ENCODE data around the gene MAP9. TPM values are rescaled to one million over a fixed set of nuclear protein-coding genes. Genes with fewer than 3 reads are reported as not detected.

MAP9 gene
- total RNA-seq, 2 experiments from 2014 or later = 3.2 to 13.4 TPM

DNA sequence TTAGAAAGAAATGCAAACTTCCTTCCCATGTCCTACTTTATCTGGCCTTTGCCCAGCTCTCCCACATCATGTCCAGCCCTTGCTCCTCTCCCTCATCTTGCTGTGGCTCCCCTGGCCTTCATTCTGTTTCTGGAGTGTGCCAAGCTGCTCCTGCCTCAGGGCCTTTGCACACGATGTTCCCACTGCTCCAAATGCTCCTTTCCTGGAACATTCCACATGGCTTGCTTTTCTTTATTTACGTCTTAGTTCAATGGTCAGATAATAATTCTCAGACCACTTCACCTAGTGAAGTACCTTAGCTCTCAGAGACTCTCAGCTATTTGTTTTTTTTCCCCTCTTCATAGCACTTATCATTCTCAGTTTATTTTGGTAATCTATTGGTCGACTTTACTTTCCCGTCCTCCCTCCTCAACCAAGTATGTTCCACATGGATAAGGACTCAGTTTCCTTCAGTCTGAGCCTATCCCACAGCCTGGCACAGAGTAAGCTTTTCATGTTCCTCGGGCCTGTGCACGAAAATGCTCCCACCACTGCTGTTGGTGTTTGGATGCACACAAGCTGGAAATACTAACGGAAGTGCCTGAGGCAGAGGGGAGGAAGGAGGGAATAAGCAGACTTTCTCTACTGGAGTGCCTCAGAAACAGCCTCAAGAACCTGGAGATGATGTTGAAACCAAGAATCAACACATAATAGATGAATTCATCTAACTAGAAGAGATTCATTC, 23.4 kb upstream of the MAP9 start:
- DNase-seq (ENCODE audit: low spot score) = no peak
- BruUV-seq (replicated peaks) = no TSS peak
- no peaks in the 10 kb centered on the region for H3K79me2 ChIP-seq (ENCODE audit: insufficient read depth, low read depth, low read length)
- H4K20me1 ChIP-seq (ENCODE audit: insufficient read depth, low read length) = no peaks in the 10 kb centered on the region
- H2AFZ ChIP-seq (ENCODE audit: low read length) = no peak overlapping the region
- H3K36me3 ChIP-seq (ENCODE audit: insufficient read depth, low read length) = no peaks in the 10 kb centered on the region
- H3K9me3 ChIP-seq (ENCODE audit: low read length) = no peaks in the 10 kb centered on the region
- CTCF ChIA-PET (ENCODE audit: unreplicated experiment) = no interaction called here
- POLR2A ChIA-PET = interaction anchor here (0.9 to 1.1 kb wide), 2 partner anchors 13 to 14 kb away, joined by 3 to 4 read pairs; no protein-coding TSS in a partner anchor
- H3K9me2 ChIP-seq (ENCODE audit: insufficient read depth, low read length) = no peaks in the 10 kb centered on the region
- H3K4me3 ChIP-seq (ENCODE audit: low read depth, low read length, poor library complexity, severe bottlenecking) = no peak overlapping the region
- H3K27ac ChIP-seq (ENCODE audit: low read depth, low read length, poor library complexity, severe bottlenecking) = no peak overlapping the region
- no peak for TF ChIP-seq EZH2phosphoT487 (IDR thresholded peaks at IDR 0.05; ENCODE audit: borderline replicate concordance, low read depth, low read length)
- TF ChIP-seq, protein P1, sequence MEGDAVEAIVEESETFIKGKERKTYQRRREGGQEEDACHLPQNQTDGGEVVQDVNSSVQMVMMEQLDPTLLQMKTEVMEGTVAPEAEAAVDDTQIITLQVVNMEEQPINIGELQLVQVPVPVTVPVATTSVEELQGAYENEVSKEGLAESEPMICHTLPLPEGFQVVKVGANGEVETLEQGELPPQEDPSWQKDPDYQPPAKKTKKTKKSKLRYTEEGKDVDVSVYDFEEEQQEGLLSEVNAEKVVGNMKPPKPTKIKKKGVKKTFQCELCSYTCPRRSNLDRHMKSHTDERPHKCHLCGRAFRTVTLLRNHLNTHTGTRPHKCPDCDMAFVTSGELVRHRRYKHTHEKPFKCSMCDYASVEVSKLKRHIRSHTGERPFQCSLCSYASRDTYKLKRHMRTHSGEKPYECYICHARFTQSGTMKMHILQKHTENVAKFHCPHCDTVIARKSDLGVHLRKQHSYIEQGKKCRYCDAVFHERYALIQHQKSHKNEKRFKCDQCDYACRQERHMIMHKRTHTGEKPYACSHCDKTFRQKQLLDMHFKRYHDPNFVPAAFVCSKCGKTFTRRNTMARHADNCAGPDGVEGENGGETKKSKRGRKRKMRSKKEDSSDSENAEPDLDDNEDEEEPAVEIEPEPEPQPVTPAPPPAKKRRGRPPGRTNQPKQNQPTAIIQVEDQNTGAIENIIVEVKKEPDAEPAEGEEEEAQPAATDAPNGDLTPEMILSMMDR (conservative IDR thresholded peaks at IDR 0.05; ENCODE audit: low read length) = no peak
- H3K4me1 ChIP-seq (ENCODE audit: insufficient read depth, low read length, poor library complexity, severe bottlenecking) = no peaks in the 10 kb centered on the region
- no peak overlapping the region for H3K4me2 ChIP-seq (ENCODE audit: low read length)
- intact Hi-C loops (cut with micrococcal nuclease; ENCODE audit: unreplicated experiment) = no loop called here

DNA sequence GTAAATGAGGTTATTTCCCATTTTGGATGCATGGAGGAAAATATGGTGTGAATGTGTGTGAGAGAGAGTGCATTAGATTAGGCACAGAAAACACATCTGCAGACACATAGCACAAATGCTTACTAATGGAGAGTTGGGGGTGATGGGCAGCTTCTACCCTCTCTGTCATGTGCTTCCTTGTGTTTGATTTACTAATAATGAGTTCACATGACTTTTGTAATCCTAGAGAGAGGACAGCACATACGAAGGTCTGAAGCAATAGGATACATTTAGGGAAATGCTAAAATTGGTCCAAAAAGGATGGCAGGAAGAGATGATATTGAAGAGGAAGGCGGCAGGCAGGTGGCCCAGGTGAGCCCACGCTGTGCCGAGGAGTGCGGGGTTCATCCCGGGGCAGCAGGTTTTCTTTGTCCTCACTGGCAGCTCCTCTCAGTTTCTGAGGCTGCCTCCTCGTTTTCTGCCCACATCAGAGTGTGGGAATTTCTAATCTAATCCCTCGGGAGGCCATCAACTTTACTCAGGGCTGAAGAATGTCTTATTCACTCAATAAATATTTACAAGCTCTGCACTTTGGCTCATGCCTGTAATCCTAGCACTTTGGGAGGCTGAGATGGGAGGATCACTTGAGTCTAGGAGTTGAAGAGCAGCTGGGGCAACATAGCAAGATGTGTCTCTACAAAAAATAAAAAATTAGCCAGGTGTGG, 15.9 kb upstream of the MAP9 start:
- CTCF ChIA-PET (ENCODE audit: unreplicated experiment) = no interaction called here
- Histone ChIP-seq H3K9me2 (ENCODE audit: insufficient read depth, low read length) (no peaks in the 10 kb centered on the region), H3K27ac (ENCODE audit: low read depth, low read length, poor library complexity, severe bottlenecking) (no peak overlapping the region), H3K4me2 (ENCODE audit: low read length) (no peak overlapping the region), H3K36me3 (ENCODE audit: insufficient read depth, low read length) (no peaks in the 10 kb centered on the region), H3K4me1 (ENCODE audit: insufficient read depth, low read length, poor library complexity, severe bottlenecking) (no peaks in the 10 kb centered on the region), H2AFZ (ENCODE audit: low read length) (no peak overlapping the region), H3K79me2 (ENCODE audit: insufficient read depth, low read depth, low read length) (no peaks in the 10 kb centered on the region), H4K20me1 (ENCODE audit: insufficient read depth, low read length) (no peaks in the 10 kb centered on the region), H3K4me3 (ENCODE audit: low read depth, low read length, poor library complexity, severe bottlenecking) (no peak overlapping the region), H3K9me3 (ENCODE audit: low read length) (no peaks in the 10 kb centered on the region)
- POLR2A ChIA-PET = no interaction called here
- DNase-seq (ENCODE audit: low spot score) = no peak
- no peak for TF ChIP-seq EZH2phosphoT487 (IDR thresholded peaks at IDR 0.05; ENCODE audit: borderline replicate concordance, low read depth, low read length)
- TF ChIP-seq, protein P1 (conservative IDR thresholded peaks at IDR 0.05; ENCODE audit: low read length) = no peak
- BruUV-seq (replicated peaks) = no TSS peak
- intact Hi-C loops (cut with micrococcal nuclease; ENCODE audit: unreplicated experiment) = no loop called here

DNA sequence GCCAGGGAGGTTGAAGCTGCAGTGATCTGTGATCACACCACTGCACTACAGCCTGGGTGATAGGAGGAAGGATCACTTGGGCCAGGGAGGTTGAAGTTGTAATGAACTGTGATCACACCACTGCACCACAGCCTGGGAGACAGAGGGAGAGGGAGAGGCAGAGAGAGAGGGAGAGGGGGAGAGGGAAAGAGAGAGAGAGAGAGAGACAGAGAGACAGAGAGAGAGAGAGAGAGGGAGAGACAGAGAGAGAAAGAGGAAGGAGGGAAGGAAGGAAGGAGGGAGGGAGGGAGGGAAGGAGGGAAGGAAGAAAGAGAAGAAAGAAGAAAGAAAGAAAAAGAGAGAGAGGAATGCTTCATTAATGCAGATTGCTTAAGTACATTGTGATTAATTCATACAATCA, 15.2 kb upstream of the MAP9 start:
- no peaks in the 10 kb centered on the region for H3K79me2 ChIP-seq (ENCODE audit: insufficient read depth, low read depth, low read length)
- no peaks in the 10 kb centered on the region for H3K9me3 ChIP-seq (ENCODE audit: low read length)
- H3K4me2 ChIP-seq (ENCODE audit: low read length) = no peak overlapping the region
- ChIA-PET CTCF (ENCODE audit: unreplicated experiment) (no interaction called here), POLR2A (no interaction called here)
- no TSS peak for BruUV-seq (replicated peaks)
- no peak overlapping the region for H3K4me3 ChIP-seq (ENCODE audit: low read depth, low read length, poor library complexity, severe bottlenecking)
- no peak for DNase-seq (ENCODE audit: low spot score)
- no peaks in the 10 kb centered on the region for H3K9me2 ChIP-seq (ENCODE audit: insufficient read depth, low read length)
- no peak overlapping the region for H2AFZ ChIP-seq (ENCODE audit: low read length)
- intact Hi-C loops (cut with micrococcal nuclease; ENCODE audit: unreplicated experiment) = no loop called here
- no peaks in the 10 kb centered on the region for H3K4me1 ChIP-seq (ENCODE audit: insufficient read depth, low read length, poor library complexity, severe bottlenecking)
- no peaks in the 10 kb centered on the region for H3K36me3 ChIP-seq (ENCODE audit: insufficient read depth, low read length)
- no peak overlapping the region for H3K27ac ChIP-seq (ENCODE audit: low read depth, low read length, poor library complexity, severe bottlenecking)
- no peak for TF ChIP-seq EZH2phosphoT487 (IDR thresholded peaks at IDR 0.05; ENCODE audit: borderline replicate concordance, low read depth, low read length)
- TF ChIP-seq, protein P1 (conservative IDR thresholded peaks at IDR 0.05; ENCODE audit: low read length) = no peak
- no peaks in the 10 kb centered on the region for H4K20me1 ChIP-seq (ENCODE audit: insufficient read depth, low read length)

Data from OCI-LY7 (cell line).